LNCaP clone FGC (cell line): ENCODE results near the gene SECISBP2.
A peak's percentile ranks its signal among the peaks of the same experiment; 100 is the strongest.

Experiments used
- DNase-seq: peaks from one replicate; pipeline ENCODE4 v3.0.0-alpha.2; 2011; ENCODE audit warnings: low read depth
- H3K4me3 ChIP-seq: 2 replicates; pipeline ENCODE4 v1.5.1; 2011; ENCODE audit warnings: mild to moderate bottlenecking, low read depth, low read length, control low read depth
- CTCF ChIP-seq: IDR thresholded peaks from 2 replicates; pipeline ENCODE4 v1.5.1; 2012; ENCODE audit warnings: mild to moderate bottlenecking; ENCODE audit not compliant: control insufficient read depth, insufficient read depth; ENCODE audit errors: extremely low read depth

SECISBP2 gene

GRCh38 chr9:89310475-89311345 is 7.6 kb upstream of the SECISBP2 start, which contains the start of gene CKS2:
CKS2 (plus strand) TSS chr9:89311195; CDS start chr9:89311293, 98 bp downstream.
- H3K4me3 ChIP-seq = peak within 1 kb of the TSS; percentile 88
- no peak for TF ChIP-seq CTCF
- peak; percentile 100 for DNase-seq

- TF ChIP-seq CTCF = no peak
- peak overlapping the region; percentile 84 for H3K4me3 ChIP-seq
- DNase-seq = no peak
These were observed 6.7 kb upstream of the SECISBP2 start for GRCh38 chr9:89311346-89312221.

GRCh38 chr9:89312222-89312571 is 6.1 kb upstream of the SECISBP2 start:
- DNase-seq = peak; percentile 55
- no peak for TF ChIP-seq CTCF
- peak overlapping the region; percentile 84 for H3K4me3 ChIP-seq

GRCh38 chr9:89313842-89314241 is 4.5 kb upstream of the SECISBP2 start:
- peak overlapping the region; percentile 84 for H3K4me3 ChIP-seq
- DNase-seq = no peak
- TF ChIP-seq CTCF = no peak

GRCh38 chr9:89314955-89315354 is 3.3 kb upstream of the SECISBP2 start:
- no peak overlapping the region for H3K4me3 ChIP-seq
- no peak for DNase-seq
- TF ChIP-seq CTCF = no peak

GRCh38 chr9:89315482-89315881 is 2.8 kb upstream of the SECISBP2 start:
- H3K4me3 ChIP-seq = no peak overlapping the region
- TF ChIP-seq CTCF = no peak
- DNase-seq = no peak
